Uterus (tissue), 2 donors: ENCODE measurements around the gene LRCH2.

Experiments
- POLR2A ChIP-seq, 2 donors: fragments of 450-650 bp; IDR thresholded peaks; one replicate each; pipeline ENCODE4 v1.6.1; 2016; ENCODE audit warnings: antibody characterized with exemption in 2 of 2, mild to moderate bottlenecking in 1 of 2, moderate library complexity in 1 of 2
- TF ChIP-seq, protein P1 (sequence below), 4 experiments: fragments of 200-600 bp in 2 of 4; fragments of 450-650 bp in 2 of 4; sonication (generic) in 2 of 4; IDR thresholded peaks; one replicate each; pipeline ENCODE4 v1.5.1; 2016 to 2019; ENCODE audit warnings: antibody characterized with exemption in 4 of 4, mild to moderate bottlenecking in 2 of 4, moderate library complexity in 1 of 4

DNA sequence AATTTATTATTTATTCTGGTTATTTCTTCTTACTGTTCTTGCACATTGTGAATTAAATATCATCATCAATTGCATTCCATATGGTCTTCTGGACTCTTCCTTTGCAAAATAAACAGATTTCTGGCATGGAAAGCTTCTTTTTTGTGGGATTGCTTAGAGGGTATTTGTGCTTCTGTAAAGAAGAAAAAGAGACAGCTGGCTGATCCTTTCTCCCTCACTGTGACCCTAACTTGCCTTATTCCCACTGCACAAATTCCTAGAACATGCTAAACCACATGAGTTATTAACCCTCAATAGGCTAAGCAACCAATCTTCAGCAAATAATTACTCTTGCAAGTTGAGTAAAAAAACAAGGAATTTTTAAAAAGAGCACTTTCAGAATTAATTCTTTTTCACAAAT, 23.8 kb upstream of the LRCH2 start:
- TF ChIP-seq, protein P1, sequence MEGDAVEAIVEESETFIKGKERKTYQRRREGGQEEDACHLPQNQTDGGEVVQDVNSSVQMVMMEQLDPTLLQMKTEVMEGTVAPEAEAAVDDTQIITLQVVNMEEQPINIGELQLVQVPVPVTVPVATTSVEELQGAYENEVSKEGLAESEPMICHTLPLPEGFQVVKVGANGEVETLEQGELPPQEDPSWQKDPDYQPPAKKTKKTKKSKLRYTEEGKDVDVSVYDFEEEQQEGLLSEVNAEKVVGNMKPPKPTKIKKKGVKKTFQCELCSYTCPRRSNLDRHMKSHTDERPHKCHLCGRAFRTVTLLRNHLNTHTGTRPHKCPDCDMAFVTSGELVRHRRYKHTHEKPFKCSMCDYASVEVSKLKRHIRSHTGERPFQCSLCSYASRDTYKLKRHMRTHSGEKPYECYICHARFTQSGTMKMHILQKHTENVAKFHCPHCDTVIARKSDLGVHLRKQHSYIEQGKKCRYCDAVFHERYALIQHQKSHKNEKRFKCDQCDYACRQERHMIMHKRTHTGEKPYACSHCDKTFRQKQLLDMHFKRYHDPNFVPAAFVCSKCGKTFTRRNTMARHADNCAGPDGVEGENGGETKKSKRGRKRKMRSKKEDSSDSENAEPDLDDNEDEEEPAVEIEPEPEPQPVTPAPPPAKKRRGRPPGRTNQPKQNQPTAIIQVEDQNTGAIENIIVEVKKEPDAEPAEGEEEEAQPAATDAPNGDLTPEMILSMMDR (IDR thresholded peaks at IDR 0.05) = no peak
- no peak for TF ChIP-seq POLR2A (IDR thresholded peaks at IDR 0.05)
